Fibroblast of lung (primary cell): ENCODE results near the gene ZNF611.

Source experiments
- CTCF ChIP-seq, 2 donors: IDR thresholded peaks in 1 of 2; conservative IDR thresholded peaks in 1 of 2; 1 replicate in 1 of 2; 2 replicates in 1 of 2; pipeline ENCODE4 v1.5.1; 2011 to 2012; ENCODE audit warnings: low read length in 2 of 2, control low read depth in 1 of 2, inconsistent platforms in 1 of 2, low read depth in 1 of 2, mild to moderate bottlenecking in 1 of 2
- EZH2 ChIP-seq: IDR thresholded peaks from 2 replicates; pipeline ENCODE4 v1.5.1; 2012; ENCODE audit warnings: low read length, control low read depth, mild to moderate bottlenecking; ENCODE audit errors: missing control alignments

- TF ChIP-seq CTCF (conservative IDR thresholded peaks at IDR 0.05 in 1 of 2, IDR thresholded peaks at IDR 0.05 in 1 of 2; ENCODE audit: low read depth in 1 of 2, low read length in 2 of 2) (no peak), EZH2 (no peak)
Measured at GRCh38 chr19:52739576-52739975, 4.7 kb upstream of the ZNF611 start.
